ENCODE measurements around the gene SLC35F3. TPM values are rescaled to one million over a fixed set of nuclear protein-coding genes. Genes with fewer than 3 reads are reported as not detected.
A peak's percentile ranks its signal among the peaks of the same experiment; 100 is the strongest.

Gene SLC35F3
- total and polyA plus RNA-seq, 9 of the 15 experiments (the other 6 are each of a cell fraction or from before 2014, with no cell fraction given) = 0.04 to 0.07 (median 0.04) TPM; not detected in 6

DNA sequence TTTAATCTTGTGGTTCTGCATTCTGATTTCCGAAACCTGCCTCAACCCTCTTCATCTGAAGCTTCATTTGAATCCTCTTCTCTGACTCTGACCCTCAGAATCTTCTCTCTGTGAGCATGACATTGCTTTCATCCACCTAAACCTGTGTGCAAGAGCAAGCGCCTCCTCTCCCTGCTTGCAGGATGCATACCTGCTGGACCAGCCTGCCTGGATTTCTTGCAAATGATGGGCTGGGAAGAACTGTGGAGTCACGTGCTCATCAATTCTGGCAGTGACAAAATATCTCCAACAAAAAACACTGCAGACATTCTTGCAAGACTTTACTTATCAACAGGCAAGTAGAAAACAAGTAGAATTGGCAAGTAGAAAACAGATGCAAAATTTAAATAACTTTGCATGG lies 20.8 kb upstream of the SLC35F3 start:
- no peak for FAIRE-seq
- no TSS peak for BruUV-seq (replicated peaks)
- WGBS (ENCODE audit: insufficient coverage, low coverage, missing lambda C conversion rate) = 2% methylated on average over 3 of the region's 3 CpGs
- H3K4me2 ChIP-seq (ENCODE audit: insufficient read depth, low read length) = no peak overlapping the region
- H3K36me3 ChIP-seq (ENCODE audit: control insufficient read depth, insufficient read depth, low read length) = no peaks in the 10 kb centered on the region
- H3K9ac ChIP-seq (ENCODE audit: insufficient read depth in 1 of 2, low read depth in 2 of 2, low read length in 2 of 2) = no peak overlapping the region
- no peak for ATAC-seq
- H4K20me1 ChIP-seq (replicated peaks; ENCODE audit: control insufficient read depth, insufficient read depth, low read length) = no peaks in the 10 kb centered on the region
- intact Hi-C loops (cut with micrococcal nuclease) = no loop called here
- TF ChIP-seq EP400 (IDR thresholded peaks at IDR 0.05) (no peak), DDX20 (tag; IDR thresholded peaks at IDR 0.05; ENCODE audit: low read depth) (no peak), SAFB2 (IDR thresholded peaks at IDR 0.05; ENCODE audit: borderline replicate concordance, low read depth, low read length, severe bottlenecking) (no peak)
- TF ChIP-seq, protein P1, sequence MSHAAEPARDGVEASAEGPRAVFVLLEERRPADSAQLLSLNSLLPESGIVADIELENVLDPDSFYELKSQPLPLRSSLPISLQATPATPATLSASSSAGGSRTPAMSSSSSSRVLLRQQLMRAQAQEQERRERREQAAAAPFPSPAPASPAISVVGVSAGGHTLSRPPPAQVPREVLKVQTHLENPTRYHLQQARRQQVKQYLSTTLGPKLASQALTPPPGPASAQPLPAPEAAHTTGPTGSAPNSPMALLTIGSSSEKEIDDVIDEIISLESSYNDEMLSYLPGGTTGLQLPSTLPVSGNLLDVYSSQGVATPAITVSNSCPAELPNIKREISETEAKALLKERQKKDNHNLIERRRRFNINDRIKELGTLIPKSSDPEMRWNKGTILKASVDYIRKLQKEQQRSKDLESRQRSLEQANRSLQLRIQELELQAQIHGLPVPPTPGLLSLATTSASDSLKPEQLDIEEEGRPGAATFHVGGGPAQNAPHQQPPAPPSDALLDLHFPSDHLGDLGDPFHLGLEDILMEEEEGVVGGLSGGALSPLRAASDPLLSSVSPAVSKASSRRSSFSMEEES (CRISPR knock-in tag; IDR thresholded peaks at IDR 0.05) = peak; percentile 37; the same call in 1 of the 2 replicates
- no peaks in the 10 kb centered on the region for H3K79me2 ChIP-seq (ENCODE audit: control insufficient read depth, insufficient read depth, low read length)
- H3K27ac ChIP-seq (ENCODE audit: extremely low read depth, low read depth, low read length) = no peak overlapping the region
- in situ Hi-C loops (cut with MboI) = no loop called here
- ChIA-PET CTCF (ENCODE audit: low intra/inter-chr PET ratio) (no interaction called here), POLR2A (no interaction called here)
- no peaks in the 10 kb centered on the region for H3K4me1 ChIP-seq (replicated peaks in 1 of 2; ENCODE audit: control insufficient read depth in 2 of 2, insufficient read depth in 2 of 2, low read length in 2 of 2)
- H3K27me3 ChIP-seq (ENCODE audit: control insufficient read depth in 2 of 2, insufficient read depth in 2 of 2, low read length in 2 of 2) = no peaks in the 10 kb centered on the region; a peak in 1 of 5 replicates
- no peaks in the 10 kb centered on the region for H3K9me1 ChIP-seq (ENCODE audit: control insufficient read depth, insufficient read depth, low read length)
- no peak overlapping the region for H2AFZ ChIP-seq (ENCODE audit: low read depth, low read length)
- DNase-seq (ENCODE audit: extremely low read depth in 1 of 4, low spot score in 3 of 4) = no peak
- no peaks in the 10 kb centered on the region for H3K9me3 ChIP-seq (replicated peaks; ENCODE audit: control insufficient read depth, insufficient read depth, low read depth, low read length)
- no peak overlapping the region for H3K4me3 ChIP-seq

Measured in K562 (cell line).